ENCODE results near the gene LYPLAL1. TPM values are rescaled to one million over a fixed set of nuclear protein-coding genes. Genes with fewer than 3 reads are reported as not detected.
"Not testable (repeated sequence)": the region's sequence is repeated elsewhere in the genome, so short reads cannot be mapped to it uniquely, and the experiment has no call there.

The LYPLAL1 gene
- total RNA-seq, 4 donors from 2014 or later, result 12.2 to 18.9 (median 16.7) TPM

DNA sequence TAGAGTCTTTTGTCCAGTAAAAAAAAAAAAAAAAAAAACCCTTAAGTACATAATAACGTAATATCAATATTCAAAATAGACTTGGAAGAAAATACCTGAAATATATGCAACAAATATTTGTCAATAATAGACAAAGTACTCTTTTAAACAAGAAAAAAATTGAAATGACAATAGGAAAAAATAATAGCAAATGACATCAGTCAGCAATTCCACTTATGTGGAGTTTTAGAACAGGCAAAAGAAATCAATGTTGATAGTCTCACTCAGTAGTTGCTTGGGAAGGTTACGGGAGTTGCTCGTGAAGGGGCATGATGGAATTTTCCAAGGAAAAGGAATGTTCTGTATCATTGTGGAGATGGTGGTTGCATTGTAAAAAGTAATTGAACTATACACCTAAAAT is 16.9 kb downstream of the LYPLAL1 start:
- H3K4me1 ChIP-seq, result peaks cover 3 to 18% (median 11%) of the 10 kb centered on the region in 4 donors
- intact Hi-C loops (cut with DNase I; ENCODE audit: low total_unique reads), result no loop called here
- H3K36me3 ChIP-seq, result no peaks in the 10 kb centered on the region
- no peaks in the 10 kb centered on the region for H3K27me3 ChIP-seq
- no peaks in the 10 kb centered on the region for H3K9me3 ChIP-seq
- TF ChIP-seq, protein P1, sequence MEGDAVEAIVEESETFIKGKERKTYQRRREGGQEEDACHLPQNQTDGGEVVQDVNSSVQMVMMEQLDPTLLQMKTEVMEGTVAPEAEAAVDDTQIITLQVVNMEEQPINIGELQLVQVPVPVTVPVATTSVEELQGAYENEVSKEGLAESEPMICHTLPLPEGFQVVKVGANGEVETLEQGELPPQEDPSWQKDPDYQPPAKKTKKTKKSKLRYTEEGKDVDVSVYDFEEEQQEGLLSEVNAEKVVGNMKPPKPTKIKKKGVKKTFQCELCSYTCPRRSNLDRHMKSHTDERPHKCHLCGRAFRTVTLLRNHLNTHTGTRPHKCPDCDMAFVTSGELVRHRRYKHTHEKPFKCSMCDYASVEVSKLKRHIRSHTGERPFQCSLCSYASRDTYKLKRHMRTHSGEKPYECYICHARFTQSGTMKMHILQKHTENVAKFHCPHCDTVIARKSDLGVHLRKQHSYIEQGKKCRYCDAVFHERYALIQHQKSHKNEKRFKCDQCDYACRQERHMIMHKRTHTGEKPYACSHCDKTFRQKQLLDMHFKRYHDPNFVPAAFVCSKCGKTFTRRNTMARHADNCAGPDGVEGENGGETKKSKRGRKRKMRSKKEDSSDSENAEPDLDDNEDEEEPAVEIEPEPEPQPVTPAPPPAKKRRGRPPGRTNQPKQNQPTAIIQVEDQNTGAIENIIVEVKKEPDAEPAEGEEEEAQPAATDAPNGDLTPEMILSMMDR (IDR thresholded peaks at IDR 0.05), result no peak
- no peak for TF ChIP-seq POLR2A (IDR thresholded peaks at IDR 0.05)
- TF ChIP-seq POLR2AphosphoS5 (IDR thresholded peaks at IDR 0.05), result no peak
- no peak for TF ChIP-seq EP300 (IDR thresholded peaks at IDR 0.05; ENCODE audit: low read depth)
- H3K4me3 ChIP-seq, result no peak overlapping the region
- no peak for DNase-seq
- in situ Hi-C loops (cut with MboI; ENCODE audit: low pct_ligation_motif_present in 1 of 4, low pct_unique_long_range_greater_than_20kb in 1 of 4, low sequenced_read_pairs in 3 of 4), result no loop called here
- 97% methylated on average over 3 of the region's 3 CpGs for WGBS, 2 donors (ENCODE audit: low coverage in 1 of 2)
- no peak overlapping the region for H3K27ac ChIP-seq

DNA sequence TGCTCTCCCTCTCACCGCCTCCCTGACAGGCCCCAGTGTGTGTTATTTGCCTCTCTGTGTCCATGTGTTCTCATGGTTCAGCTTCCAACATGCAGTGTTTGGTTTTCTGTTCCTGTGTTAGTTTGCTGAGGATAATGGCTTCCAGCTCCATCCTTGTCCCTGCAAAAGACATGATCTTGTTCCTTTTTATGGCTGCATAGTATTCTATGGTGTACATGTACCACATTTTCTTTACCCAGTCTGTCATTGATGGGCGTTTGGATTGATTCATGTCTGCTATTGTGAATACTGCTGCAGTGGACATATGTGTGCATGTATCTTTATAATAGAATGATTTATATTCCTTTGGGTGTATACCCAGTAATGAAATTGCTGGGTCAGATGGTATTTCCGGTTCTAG is 22.2 kb downstream of the LYPLAL1 start:
- H3K9me3 ChIP-seq; intact Hi-C loops (cut with DNase I; ENCODE audit: low total_unique reads); H3K36me3 ChIP-seq; in situ Hi-C loops (cut with MboI; ENCODE audit: low pct_ligation_motif_present in 1 of 4, low pct_unique_long_range_greater_than_20kb in 1 of 4, low sequenced_read_pairs in 3 of 4); H3K27ac ChIP-seq; H3K4me1 ChIP-seq; DNase-seq; H3K27me3 ChIP-seq; H3K4me3 ChIP-seq: not testable (repeated sequence)
- 95 to 100% methylated on average over 2 to 3 of the region's 3 CpGs for WGBS, 2 donors (ENCODE audit: low coverage in 1 of 2)

DNA sequence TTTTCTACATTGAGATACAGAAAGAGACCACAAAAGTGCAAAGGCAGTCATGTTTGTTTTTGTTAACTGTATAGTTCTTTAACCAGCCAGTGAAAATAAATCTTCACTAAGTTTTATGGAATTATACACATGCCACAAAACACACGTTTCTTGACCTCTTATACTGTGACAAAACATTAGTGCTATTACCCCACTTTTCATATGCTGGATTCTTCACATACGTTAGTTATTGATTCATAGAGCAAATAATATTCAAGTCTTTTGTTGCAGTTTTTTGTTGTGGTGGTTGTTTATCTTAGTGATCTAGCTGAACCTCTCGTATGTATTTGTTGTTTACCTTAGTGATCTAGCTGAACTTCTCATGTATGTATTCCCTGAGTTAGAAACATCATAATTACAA is 28.0 kb downstream of the LYPLAL1 start:
- in situ Hi-C loops (cut with MboI; ENCODE audit: low pct_ligation_motif_present in 1 of 4, low pct_unique_long_range_greater_than_20kb in 1 of 4, low sequenced_read_pairs in 3 of 4), result no loop called here
- intact Hi-C loops (cut with DNase I; ENCODE audit: low total_unique reads), result no loop called here
- 90 to 93% methylated on average over 3 of the region's 3 CpGs for WGBS, 2 donors (ENCODE audit: low coverage in 1 of 2)
- no peak for DNase-seq
- no peak for TF ChIP-seq POLR2AphosphoS5 (IDR thresholded peaks at IDR 0.05)
- no peak for TF ChIP-seq EP300 (IDR thresholded peaks at IDR 0.05; ENCODE audit: low read depth)
- no peak for TF ChIP-seq POLR2A (IDR thresholded peaks at IDR 0.05)
- TF ChIP-seq, protein P1 (IDR thresholded peaks at IDR 0.05), result no peak
- no peak overlapping the region for H3K4me3 ChIP-seq
- H3K36me3 ChIP-seq, result no peaks in the 10 kb centered on the region
- H3K9me3 ChIP-seq, result no peaks in the 10 kb centered on the region
- no peaks in the 10 kb centered on the region for H3K4me1 ChIP-seq
- no peak overlapping the region for H3K27ac ChIP-seq
- H3K27me3 ChIP-seq, result no peaks in the 10 kb centered on the region

DNA sequence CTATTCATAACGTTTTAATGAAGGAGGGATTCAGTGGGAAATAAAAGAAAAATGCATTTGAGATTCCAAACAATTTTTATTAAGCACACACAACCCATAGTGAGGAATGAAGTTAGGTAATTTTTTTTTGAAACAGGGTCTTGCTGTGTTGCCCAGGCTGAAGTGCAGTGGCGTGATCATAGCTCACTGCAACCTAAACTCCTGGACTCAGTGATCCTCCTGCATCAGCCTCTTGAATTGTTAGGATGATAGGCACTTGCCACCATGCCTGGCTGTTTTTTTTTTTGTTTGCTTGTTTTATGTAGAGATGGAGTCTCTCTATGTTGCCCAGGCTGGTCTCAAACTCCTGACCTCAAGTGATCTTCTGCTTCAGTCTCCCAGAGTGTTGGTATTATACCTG is 28.9 kb downstream of the LYPLAL1 start:
- H3K36me3 ChIP-seq, result no peaks in the 10 kb centered on the region
- in situ Hi-C loops (cut with MboI; ENCODE audit: low pct_ligation_motif_present in 1 of 4, low pct_unique_long_range_greater_than_20kb in 1 of 4, low sequenced_read_pairs in 3 of 4), result no loop called here
- H3K9me3 ChIP-seq, result no peaks in the 10 kb centered on the region
- TF ChIP-seq POLR2A (IDR thresholded peaks at IDR 0.05), result no peak
- TF ChIP-seq, protein P1 (IDR thresholded peaks at IDR 0.05), result no peak
- TF ChIP-seq POLR2AphosphoS5 (IDR thresholded peaks at IDR 0.05), result no peak
- no peak for TF ChIP-seq EP300 (IDR thresholded peaks at IDR 0.05; ENCODE audit: low read depth)
- WGBS, 2 donors (ENCODE audit: low coverage in 1 of 2), result 78 to 81% methylated on average over 2 of the region's 2 CpGs
- intact Hi-C loops (cut with DNase I; ENCODE audit: low total_unique reads), result no loop called here
- DNase-seq, result no peak
- no peaks in the 10 kb centered on the region for H3K4me1 ChIP-seq
- no peak overlapping the region for H3K27ac ChIP-seq
- no peak overlapping the region for H3K4me3 ChIP-seq
- no peaks in the 10 kb centered on the region for H3K27me3 ChIP-seq

DNA sequence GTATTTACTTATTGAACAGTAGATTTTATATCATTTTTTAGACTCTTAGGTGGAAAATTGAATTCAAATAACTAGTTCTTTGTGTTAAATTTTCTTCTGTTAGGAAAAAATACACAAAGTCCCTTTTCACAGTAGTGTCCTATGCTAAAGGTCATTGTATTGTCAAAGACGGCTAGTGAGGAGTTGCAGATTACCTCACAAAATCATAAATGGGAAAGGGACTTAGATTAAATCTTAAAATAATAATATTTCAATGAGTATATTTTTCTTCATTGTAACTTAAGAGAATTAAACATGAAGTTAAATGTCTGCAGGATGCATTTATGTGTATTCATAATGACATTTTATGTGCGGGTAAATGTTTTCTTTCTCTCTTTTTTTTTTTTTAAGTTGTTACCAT is 32.7 kb downstream of the LYPLAL1 start:
- Histone ChIP-seq H3K27ac (no peak overlapping the region), H3K9me3 (no peaks in the 10 kb centered on the region), H3K4me3 (no peak overlapping the region), H3K4me1 (no peaks in the 10 kb centered on the region), H3K27me3 (no peaks in the 10 kb centered on the region), H3K36me3 (no peaks in the 10 kb centered on the region)
- in situ Hi-C loops (cut with MboI; ENCODE audit: low pct_ligation_motif_present in 1 of 4, low pct_unique_long_range_greater_than_20kb in 1 of 4, low sequenced_read_pairs in 3 of 4), result no loop called here
- intact Hi-C loops (cut with DNase I; ENCODE audit: low total_unique reads), result no loop called here
- no peak for DNase-seq
- TF ChIP-seq, protein P1 (IDR thresholded peaks at IDR 0.05), result no peak
- TF ChIP-seq POLR2A (IDR thresholded peaks at IDR 0.05), result no peak
- WGBS, 2 donors (ENCODE audit: low coverage in 1 of 2), result 81 to 100% methylated on average over 2 of the region's 2 CpGs
